Mammary epithelial cell (primary cell): ENCODE measurements around the gene LNX1.

Experiments used
- EZH2 ChIP-seq: IDR thresholded peaks from 2 replicates; pipeline ENCODE4 v1.6.1; 2012; ENCODE audit warnings: low read length, inconsistent platforms, borderline replicate concordance
- TF ChIP-seq, protein P1 (sequence below), 2 donors: IDR thresholded peaks in 1 of 2; conservative IDR thresholded peaks in 1 of 2; 2 replicates each; pipeline ENCODE4 v1.5.1; 2011 to 2012; ENCODE audit warnings: inconsistent platforms in 2 of 2, low read length in 2 of 2, mild to moderate bottlenecking in 2 of 2, control low read depth in 1 of 2, low read depth in 1 of 2; ENCODE audit not compliant: insufficient read depth in 1 of 2; ENCODE audit errors: extremely low read depth in 1 of 2

GRCh38 chr4:53484911-53485657 is 106.2 kb downstream of the LNX1 start:
- TF ChIP-seq, protein P1, sequence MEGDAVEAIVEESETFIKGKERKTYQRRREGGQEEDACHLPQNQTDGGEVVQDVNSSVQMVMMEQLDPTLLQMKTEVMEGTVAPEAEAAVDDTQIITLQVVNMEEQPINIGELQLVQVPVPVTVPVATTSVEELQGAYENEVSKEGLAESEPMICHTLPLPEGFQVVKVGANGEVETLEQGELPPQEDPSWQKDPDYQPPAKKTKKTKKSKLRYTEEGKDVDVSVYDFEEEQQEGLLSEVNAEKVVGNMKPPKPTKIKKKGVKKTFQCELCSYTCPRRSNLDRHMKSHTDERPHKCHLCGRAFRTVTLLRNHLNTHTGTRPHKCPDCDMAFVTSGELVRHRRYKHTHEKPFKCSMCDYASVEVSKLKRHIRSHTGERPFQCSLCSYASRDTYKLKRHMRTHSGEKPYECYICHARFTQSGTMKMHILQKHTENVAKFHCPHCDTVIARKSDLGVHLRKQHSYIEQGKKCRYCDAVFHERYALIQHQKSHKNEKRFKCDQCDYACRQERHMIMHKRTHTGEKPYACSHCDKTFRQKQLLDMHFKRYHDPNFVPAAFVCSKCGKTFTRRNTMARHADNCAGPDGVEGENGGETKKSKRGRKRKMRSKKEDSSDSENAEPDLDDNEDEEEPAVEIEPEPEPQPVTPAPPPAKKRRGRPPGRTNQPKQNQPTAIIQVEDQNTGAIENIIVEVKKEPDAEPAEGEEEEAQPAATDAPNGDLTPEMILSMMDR (conservative IDR thresholded peaks at IDR 0.05 in 1 of 2, IDR thresholded peaks at IDR 0.05 in 1 of 2; ENCODE audit: extremely low read depth in 1 of 2, insufficient read depth in 1 of 2, low read depth in 1 of 2, low read length in 2 of 2), result no peak
- no peak for TF ChIP-seq EZH2
